GM12878 (cell line): ENCODE data around the gene AOPEP. TPM values are rescaled to one million over a fixed set of nuclear protein-coding genes. Genes with fewer than 3 reads are reported as not detected.

Experiments
- ATF2 ChIP-seq: IDR thresholded peaks from 2 replicates; pipeline ENCODE4 v1.6.1; 2012; ENCODE audit warnings: low read length, inconsistent platforms
- ATF7 ChIP-seq: fragments of 450-650 bp; IDR thresholded peaks from 2 replicates; pipeline ENCODE4 v1.6.1; 2016; ENCODE audit warnings: low read depth, mild to moderate bottlenecking
- CREB1 ChIP-seq: IDR thresholded peaks from 2 replicates; pipeline ENCODE4 v1.6.1; 2012; ENCODE audit warnings: low read depth, mild to moderate bottlenecking, inconsistent platforms
- CUX1 ChIP-seq: IDR thresholded peaks from 2 replicates; pipeline ENCODE4 v1.6.1; 2012; ENCODE audit warnings: improper control_type of control experiment, low read depth, low read length; ENCODE audit not compliant: insufficient replicate concordance
- EP300 ChIP-seq, 2 experiments: fragments of 150-350 bp in 1 of 2; IDR thresholded peaks; 2 replicates each; pipeline ENCODE4 v1.6.1; 2011 to 2012; ENCODE audit warnings: low read depth in 2 of 2, low read length in 2 of 2, borderline replicate concordance in 1 of 2, improper control_type of control experiment in 1 of 2, inconsistent platforms in 1 of 2; ENCODE audit not compliant: control insufficient read depth in 1 of 2
- FOXM1 ChIP-seq: IDR thresholded peaks from 2 replicates; pipeline ENCODE4 v1.6.1; 2012; ENCODE audit warnings: low read depth, mild to moderate bottlenecking, inconsistent platforms, low read length, moderate library complexity
- GABPA ChIP-seq: IDR thresholded peaks from 2 replicates; pipeline ENCODE4 v1.6.1; 2014; ENCODE audit warnings: antibody characterized with exemption, low read depth, mild to moderate bottlenecking, inconsistent platforms
- IKZF1 ChIP-seq: fragments of 450-650 bp; conservative IDR thresholded peaks from 2 replicates; pipeline ENCODE4 v1.6.1; 2017; ENCODE audit warnings: antibody characterized with exemption, mild to moderate bottlenecking
- KDM1A ChIP-seq: fragments of 200-600 bp; sonication (generic); IDR thresholded peaks from 2 replicates; pipeline ENCODE4 v1.6.1; 2016; ENCODE audit warnings: borderline replicate concordance
- MEF2B ChIP-seq: fragments of 450-650 bp; IDR thresholded peaks from 2 replicates; pipeline ENCODE4 v1.6.1; 2018; ENCODE audit warnings: mild to moderate bottlenecking, moderate library complexity; ENCODE audit not compliant: partially characterized antibody, poor library complexity, severe bottlenecking
- SP1 ChIP-seq: IDR thresholded peaks from one replicate; pipeline ENCODE4 v1.6.1; 2011; ENCODE audit warnings: low read depth, low read length
- STAT1 ChIP-seq: fragments of 450-650 bp; conservative IDR thresholded peaks from 2 replicates; pipeline ENCODE4 v1.6.1; 2014; ENCODE audit warnings: antibody characterized with exemption, mild to moderate bottlenecking
- STAT3 ChIP-seq: IDR thresholded peaks from 2 replicates; pipeline ENCODE4 v1.6.1; 2011; ENCODE audit warnings: low read depth, low read length, improper control_type of control experiment
- TARDBP ChIP-seq: IDR thresholded peaks from 2 replicates; pipeline ENCODE4 v1.6.1; 2016; ENCODE audit warnings: borderline replicate concordance
- TCF12 ChIP-seq: IDR thresholded peaks from 2 replicates; pipeline ENCODE4 v1.6.1; 2011; ENCODE audit warnings: low read depth, mild to moderate bottlenecking, low read length
- polyA plus RNA-seq, 11 experiments: library from polyadenylated mRNA; depleted of rRNA in 4 of 11; unstranded in 6 of 11; stranded (reverse) in 5 of 11; fragments of >200 nt; fragmentation: Nextera tagmentation in 4 of 11; fragmentation: Illumina TruSeq in 1 of 11; extraction: Ambion mirVana in 4 of 11; extraction: Trizol in 1 of 11; gene quantifications; 1 replicate in 1 of 11; 2 replicates in 10 of 11; pipeline versions ENCODE4 v1.2.1 to v1.2.3, GENCODE V29; 2011 to 2016; ENCODE audit warnings: inconsistent platforms in 2 of 11, missing spikeins in 2 of 11, low read depth in 1 of 11
- total RNA-seq, 4 experiments: library from RNA; depleted of rRNA in 3 of 4; stranded (reverse); fragments of >200 nt in 3 of 4; fragmentation: Illumina TruSeq in 1 of 4; extraction: Trizol in 1 of 4; gene quantifications; 2 replicates each; pipeline versions ENCODE4 v1.2.1 to v1.2.3, GENCODE V29; 2013 to 2021
- TF ChIP-seq, protein P1 (sequence below): fragments of 450-650 bp; IDR thresholded peaks from 2 replicates; pipeline ENCODE4 v1.6.1; 2016; ENCODE audit warnings: mild to moderate bottlenecking
- TF ChIP-seq, protein P2 (sequence below): IDR thresholded peaks from 2 replicates; pipeline ENCODE4 v1.6.1; 2012; ENCODE audit warnings: low read depth, low read length, improper control_type of control experiment
- TF ChIP-seq, protein P3 (sequence below): fragments of 450-650 bp; IDR thresholded peaks from 2 replicates; pipeline ENCODE4 v1.6.1; 2017; ENCODE audit warnings: low read depth, mild to moderate bottlenecking, moderate library complexity

Gene AOPEP
- total and polyA plus RNA-seq, 10 of the 15 experiments (the other 5 are each of a cell fraction or from before 2014, with no cell fraction given), result 2.3 to 16.9 (median 10.1) TPM

- TF ChIP-seq TCF12, result 0 out of 2 replicates have a peak, but pooled peaks have one; percentile 46
- TF ChIP-seq ATF7, result 0 out of 2 replicates have a peak, but pooled peaks have one; percentile 35
- TF ChIP-seq KDM1A, result no peak
- TF ChIP-seq ATF2, result peak; percentile 54; the same call in 1 of the 2 replicates
- peak; percentile 80; the same call in 1 of the 2 replicates for TF ChIP-seq FOXM1
- TF ChIP-seq CREB1, result peak; percentile 44
- TF ChIP-seq CUX1, result no peak
- peak; percentile 62 for TF ChIP-seq IKZF1
- TF ChIP-seq, protein P1, sequence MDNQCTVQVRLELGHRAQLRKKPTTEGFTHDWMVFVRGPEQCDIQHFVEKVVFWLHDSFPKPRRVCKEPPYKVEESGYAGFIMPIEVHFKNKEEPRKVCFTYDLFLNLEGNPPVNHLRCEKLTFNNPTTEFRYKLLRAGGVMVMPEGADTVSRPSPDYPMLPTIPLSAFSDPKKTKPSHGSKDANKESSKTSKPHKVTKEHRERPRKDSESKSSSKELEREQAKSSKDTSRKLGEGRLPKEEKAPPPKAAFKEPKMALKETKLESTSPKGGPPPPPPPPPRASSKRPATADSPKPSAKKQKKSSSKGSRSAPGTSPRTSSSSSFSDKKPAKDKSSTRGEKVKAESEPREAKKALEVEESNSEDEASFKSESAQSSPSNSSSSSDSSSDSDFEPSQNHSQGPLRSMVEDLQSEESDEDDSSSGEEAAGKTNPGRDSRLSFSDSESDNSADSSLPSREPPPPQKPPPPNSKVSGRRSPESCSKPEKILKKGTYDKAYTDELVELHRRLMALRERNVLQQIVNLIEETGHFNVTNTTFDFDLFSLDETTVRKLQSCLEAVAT, result 0 out of 2 replicates have a peak, but pooled peaks have one; percentile 34
- TF ChIP-seq GABPA, result peak; percentile 28; the same call in 1 of the 2 replicates
- peak; percentile 56 for TF ChIP-seq SP1
- no peak for TF ChIP-seq TARDBP
- TF ChIP-seq EP300 (IDR thresholded peaks at IDR 0.05; ENCODE audit: borderline replicate concordance in 1 of 2, control insufficient read depth in 1 of 2, low read depth in 2 of 2, low read length in 2 of 2), result peak in 1 of 2 experiments; percentile 67; a peak in 1 of 4 replicates
- TF ChIP-seq, protein P2, sequence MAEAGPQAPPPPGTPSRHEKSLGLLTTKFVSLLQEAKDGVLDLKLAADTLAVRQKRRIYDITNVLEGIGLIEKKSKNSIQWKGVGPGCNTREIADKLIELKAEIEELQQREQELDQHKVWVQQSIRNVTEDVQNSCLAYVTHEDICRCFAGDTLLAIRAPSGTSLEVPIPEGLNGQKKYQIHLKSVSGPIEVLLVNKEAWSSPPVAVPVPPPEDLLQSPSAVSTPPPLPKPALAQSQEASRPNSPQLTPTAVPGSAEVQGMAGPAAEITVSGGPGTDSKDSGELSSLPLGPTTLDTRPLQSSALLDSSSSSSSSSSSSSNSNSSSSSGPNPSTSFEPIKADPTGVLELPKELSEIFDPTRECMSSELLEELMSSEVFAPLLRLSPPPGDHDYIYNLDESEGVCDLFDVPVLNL, result no peak
- TF ChIP-seq MEF2B, result peak; percentile 28
- no peak for TF ChIP-seq STAT1
- TF ChIP-seq STAT3, result no peak
- TF ChIP-seq, protein P3, sequence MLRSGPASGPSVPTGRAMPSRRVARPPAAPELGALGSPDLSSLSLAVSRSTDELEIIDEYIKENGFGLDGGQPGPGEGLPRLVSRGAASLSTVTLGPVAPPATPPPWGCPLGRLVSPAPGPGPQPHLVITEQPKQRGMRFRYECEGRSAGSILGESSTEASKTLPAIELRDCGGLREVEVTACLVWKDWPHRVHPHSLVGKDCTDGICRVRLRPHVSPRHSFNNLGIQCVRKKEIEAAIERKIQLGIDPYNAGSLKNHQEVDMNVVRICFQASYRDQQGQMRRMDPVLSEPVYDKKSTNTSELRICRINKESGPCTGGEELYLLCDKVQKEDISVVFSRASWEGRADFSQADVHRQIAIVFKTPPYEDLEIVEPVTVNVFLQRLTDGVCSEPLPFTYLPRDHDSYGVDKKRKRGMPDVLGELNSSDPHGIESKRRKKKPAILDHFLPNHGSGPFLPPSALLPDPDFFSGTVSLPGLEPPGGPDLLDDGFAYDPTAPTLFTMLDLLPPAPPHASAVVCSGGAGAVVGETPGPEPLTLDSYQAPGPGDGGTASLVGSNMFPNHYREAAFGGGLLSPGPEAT, result 0 out of 2 replicates have a peak, but pooled peaks have one; percentile 40
These were observed 76.3 kb downstream of the AOPEP start (continued) for GRCh38 chr9:94802793-94803192.
